Natural killer cell (primary cell): ENCODE measurements around the gene CCNQ. TPM values are rescaled to one million over a fixed set of nuclear protein-coding genes. Genes with fewer than 3 reads are reported as not detected.

Experiments
- ATAC-seq, 3 donors: fragments of 150-1000 bp in 2 of 3; fragments of 200-7000 bp in 1 of 3; cut with Tn5 transposase; 1 replicate in 1 of 3; 2 replicates in 2 of 3; pipeline ENCODE4 v1.10.0; 2021; ENCODE audit warnings: mild to moderate bottlenecking in 2 of 3, moderate library complexity in 2 of 3
- DNase-seq, 2 donors: peaks; one replicate each; pipeline versions ENCODE4 v3.0.0 to v3.0.0-alpha.2; 2013 to 2021; ENCODE audit warnings: mixed read lengths in 1 of 2
- H3K27ac ChIP-seq: one replicate; pipeline ENCODE4 v1.5.1; 2013; ENCODE audit warnings: mild to moderate bottlenecking, low read length
- H3K27me3 ChIP-seq: one replicate; pipeline ENCODE4 v1.6.1; 2013; ENCODE audit warnings: low read length; ENCODE audit not compliant: control insufficient read depth, insufficient read depth
- H3K36me3 ChIP-seq: one replicate; pipeline ENCODE4 v1.6.1; 2013; ENCODE audit warnings: low read length; ENCODE audit not compliant: control insufficient read depth, insufficient read depth
- H3K4me1 ChIP-seq: one replicate; pipeline ENCODE4 v1.6.1; 2013; ENCODE audit warnings: low read length; ENCODE audit not compliant: control insufficient read depth, insufficient read depth
- H3K4me3 ChIP-seq: one replicate; pipeline ENCODE4 v1.5.1; 2013; ENCODE audit warnings: low read length
- H3K9me3 ChIP-seq: one replicate; pipeline ENCODE4 v1.6.1; 2013; ENCODE audit warnings: low read length; ENCODE audit not compliant: control insufficient read depth, insufficient read depth
- H3K27ac Mint-ChIP-seq, 2 donors: one replicate each; pipeline ENCODE4 v1.8.0; 2022; ENCODE audit warnings: mild to moderate bottlenecking in 2 of 2, mixed read lengths in 2 of 2, moderate library complexity in 1 of 2
- H3K27me3 Mint-ChIP-seq, 2 donors: one replicate each; pipeline ENCODE4 v1.8.0; 2022; ENCODE audit warnings: low read depth in 2 of 2, mixed read lengths in 2 of 2
- H3K36me3 Mint-ChIP-seq: one replicate; pipeline ENCODE4 v1.8.0; 2022; ENCODE audit warnings: mixed read lengths
- H3K4me1 Mint-ChIP-seq, 2 donors: one replicate each; pipeline ENCODE4 v1.8.0; 2022; ENCODE audit warnings: mixed read lengths in 2 of 2
- H3K4me3 Mint-ChIP-seq: one replicate; pipeline ENCODE4 v1.8.0; 2022; ENCODE audit warnings: mild to moderate bottlenecking, moderate library complexity, mixed read lengths
- H3K9me3 Mint-ChIP-seq, 2 donors: one replicate each; pipeline ENCODE4 v1.8.0; 2022; ENCODE audit warnings: mixed read lengths in 2 of 2
- WGBS: methylation state at CpG from one replicate; pipeline ENCODE4 v1.1.7; 2013; ENCODE audit warnings: missing lambda C conversion rate; ENCODE audit not compliant: insufficient coverage; 5-methylcytosine and 5-hydroxymethylcytosine counted together
- intact Hi-C: fragments of 100-400 bp; cut with micrococcal nuclease; formaldehyde crosslinking; loops from one replicate; pipeline ENCODE4 v1.14.2; 2022
- total RNA-seq, 4 donors: library from RNA; stranded (reverse); fragments of 120-200 nt in 1 of 4; gene quantifications; one replicate each; pipeline versions ENCODE4 v1.2.3 to v1.2.4, GENCODE V29; 2013 to 2022
- TF ChIP-seq, protein P1 (sequence below): fragments of 200-600 bp; IDR thresholded peaks from one replicate; pipeline ENCODE4 v1.8.0; 2022; ENCODE audit warnings: antibody characterized with exemption

The CCNQ gene
- total RNA-seq, 3 donors from 2014 or later (not counting 1 experiment from before 2014, with no cell fraction given) = 9.0 to 17.2 (median 12.5) TPM

DNA sequence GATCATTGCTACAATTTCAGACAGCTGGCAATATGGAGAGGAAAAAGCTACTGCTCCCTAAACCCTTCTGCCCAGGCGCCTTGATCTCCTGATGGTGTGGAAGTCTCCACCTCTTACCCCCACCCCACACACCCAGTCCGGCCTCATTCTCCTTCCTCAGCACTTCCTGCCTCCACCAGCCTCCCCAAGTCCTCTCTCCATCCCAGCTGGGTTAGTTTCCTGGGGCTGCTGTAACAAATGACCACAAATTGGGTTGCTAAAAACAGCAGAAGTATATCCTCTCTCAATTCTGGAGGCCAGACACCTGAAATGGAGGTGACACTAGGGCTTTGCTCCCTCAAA, 1.1 kb upstream of the CCNQ start:
- Mint-ChIP-seq H3K4me3 (peak overlapping the region; percentile 81), H3K27ac (peak overlapping the region; percentile 41 to 62), H3K9me3 (no peaks in the 10 kb centered on the region), H3K4me1 (peaks cover 18 to 53% of the 10 kb centered on the region in 2 donors), H3K27me3 (peaks cover 0 to 7% of the 10 kb centered on the region in 2 donors), H3K36me3 (no peaks in the 10 kb centered on the region)
- Histone ChIP-seq H3K27ac (no peak overlapping the region), H3K27me3 (no peaks in the 10 kb centered on the region), H3K4me3 (peak overlapping the region; percentile 74), H3K9me3 (no peaks in the 10 kb centered on the region), H3K36me3 (no peaks in the 10 kb centered on the region), H3K4me1 (peaks cover 33% of the 10 kb centered on the region)
- intact Hi-C loops = no loop called here
- TF ChIP-seq, protein P1, sequence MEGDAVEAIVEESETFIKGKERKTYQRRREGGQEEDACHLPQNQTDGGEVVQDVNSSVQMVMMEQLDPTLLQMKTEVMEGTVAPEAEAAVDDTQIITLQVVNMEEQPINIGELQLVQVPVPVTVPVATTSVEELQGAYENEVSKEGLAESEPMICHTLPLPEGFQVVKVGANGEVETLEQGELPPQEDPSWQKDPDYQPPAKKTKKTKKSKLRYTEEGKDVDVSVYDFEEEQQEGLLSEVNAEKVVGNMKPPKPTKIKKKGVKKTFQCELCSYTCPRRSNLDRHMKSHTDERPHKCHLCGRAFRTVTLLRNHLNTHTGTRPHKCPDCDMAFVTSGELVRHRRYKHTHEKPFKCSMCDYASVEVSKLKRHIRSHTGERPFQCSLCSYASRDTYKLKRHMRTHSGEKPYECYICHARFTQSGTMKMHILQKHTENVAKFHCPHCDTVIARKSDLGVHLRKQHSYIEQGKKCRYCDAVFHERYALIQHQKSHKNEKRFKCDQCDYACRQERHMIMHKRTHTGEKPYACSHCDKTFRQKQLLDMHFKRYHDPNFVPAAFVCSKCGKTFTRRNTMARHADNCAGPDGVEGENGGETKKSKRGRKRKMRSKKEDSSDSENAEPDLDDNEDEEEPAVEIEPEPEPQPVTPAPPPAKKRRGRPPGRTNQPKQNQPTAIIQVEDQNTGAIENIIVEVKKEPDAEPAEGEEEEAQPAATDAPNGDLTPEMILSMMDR = no peak
- 17% methylated on average over 2 of the region's 2 CpGs for WGBS
- peak in 1 of 2 donors; percentile 23 for DNase-seq
- no peak for ATAC-seq

- Histone ChIP-seq H3K27me3 (no peaks in the 10 kb centered on the region), H3K9me3 (no peaks in the 10 kb centered on the region), H3K36me3 (peaks cover 4% of the 10 kb centered on the region), H3K4me3 (peak overlapping the region; percentile 74), H3K27ac (peak overlapping the region; percentile 57), H3K4me1 (peaks cover 33% of the 10 kb centered on the region)
- WGBS = under 1% methylated on average over 72 of the region's 79 CpGs
- Mint-ChIP-seq H3K27me3 (peaks cover 0 to 1% of the 10 kb centered on the region in 2 donors), H3K27ac (peak overlapping the region; percentile 41 to 62), H3K9me3 (no peaks in the 10 kb centered on the region), H3K4me1 (peaks cover 18 to 51% of the 10 kb centered on the region in 2 donors), H3K4me3 (peak overlapping the region; percentile 81), H3K36me3 (no peaks in the 10 kb centered on the region)
- ATAC-seq (peak; percentile 91 to 96 (median 93)), DNase-seq (peak; percentile 76 to 91)
- TF ChIP-seq, protein P1 = no peak
- intact Hi-C loops = no loop called here
Measured at GRCh38 chrX:153599192-153600031, 473 bp upstream of the CCNQ start.

- DNase-seq (no peak), ATAC-seq (no peak)
- H3K9me3 Mint-ChIP-seq = no peaks in the 10 kb centered on the region
- no peak overlapping the region for H3K4me3 ChIP-seq
- WGBS = 95% methylated on average over 4 of the region's 6 CpGs
- peaks cover 11% of the 10 kb centered on the region for H3K36me3 ChIP-seq
- H3K4me3 Mint-ChIP-seq = peak overlapping the region; percentile 70
- TF ChIP-seq, protein P1 = no peak
- H3K4me1 Mint-ChIP-seq = peaks cover 18 to 43% of the 10 kb centered on the region in 2 donors
- H3K27ac Mint-ChIP-seq = no peak overlapping the region
- H3K36me3 Mint-ChIP-seq = no peaks in the 10 kb centered on the region
- no peaks in the 10 kb centered on the region for H3K9me3 ChIP-seq
- intact Hi-C loops = no loop called here
- peaks cover 33% of the 10 kb centered on the region for H3K4me1 ChIP-seq
- no peak overlapping the region for H3K27ac ChIP-seq
- H3K27me3 Mint-ChIP-seq = no peaks in the 10 kb centered on the region
- no peaks in the 10 kb centered on the region for H3K27me3 ChIP-seq
Measured at GRCh38 chrX:153596981-153597750, 1.8 kb downstream of the CCNQ start.
